Measurements from ENCODE around the gene TPP1. TPM values are rescaled to one million over a fixed set of nuclear protein-coding genes. Genes with fewer than 3 reads are reported as not detected.
A peak's percentile ranks its signal among the peaks of the same experiment; 100 is the strongest.

Gene TPP1
- total and polyA plus RNA-seq, 8 donors = 60.3 to 264 (median 70.0) TPM

DNA sequence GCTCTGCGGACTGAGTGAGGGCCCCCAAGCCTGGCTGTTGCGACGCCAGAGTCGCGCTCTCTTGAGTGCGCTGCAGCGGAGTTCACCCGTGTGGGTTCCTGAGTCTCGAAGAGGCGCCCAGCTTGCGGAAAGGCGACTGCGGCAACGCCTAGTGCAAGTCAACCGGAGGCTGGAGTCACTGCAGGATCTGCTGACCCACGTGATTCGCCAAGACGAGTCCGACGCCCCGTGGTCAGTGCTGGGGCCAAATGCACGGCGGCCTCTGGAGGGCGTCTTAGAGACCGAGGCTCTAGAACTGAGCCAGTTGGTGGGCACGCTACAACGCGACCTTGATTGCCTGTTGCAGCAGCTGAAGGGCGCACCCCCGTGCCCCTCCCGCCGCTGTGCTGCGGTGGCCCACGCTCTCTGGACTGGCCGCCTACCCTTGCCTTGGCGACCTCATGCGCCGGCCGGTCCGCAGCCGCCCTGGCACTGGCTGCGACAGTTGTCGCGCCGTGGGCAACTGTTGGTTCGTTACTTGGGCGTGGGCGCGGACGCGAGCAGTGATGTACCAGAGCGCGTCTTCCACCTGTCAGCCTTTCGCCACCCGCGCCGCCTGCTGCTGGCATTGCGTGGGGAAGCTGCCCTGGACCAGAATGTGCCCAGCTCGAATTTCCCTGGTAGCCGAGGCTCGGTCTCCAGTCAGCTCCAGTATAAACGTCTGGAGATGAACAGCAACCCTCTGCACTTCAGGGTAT lies 48.4 kb downstream of the TPP1 start:
- Histone ChIP-seq H3K27me3 (peaks cover 0 to 11% of the 10 kb centered on the region in 2 donors), H3K4me3 (no peak overlapping the region), H3K27ac (no peak overlapping the region), H3K36me3 (no peaks in the 10 kb centered on the region), H3K4me1 (no peaks in the 10 kb centered on the region), H3K9me3 (no peaks in the 10 kb centered on the region)
- ATAC-seq (no peak), DNase-seq (no peak)
- intact Hi-C loops (cut with DNase I) = no loop called here
- TF ChIP-seq CTCF (IDR thresholded peaks at IDR 0.05) = no peak

DNA sequence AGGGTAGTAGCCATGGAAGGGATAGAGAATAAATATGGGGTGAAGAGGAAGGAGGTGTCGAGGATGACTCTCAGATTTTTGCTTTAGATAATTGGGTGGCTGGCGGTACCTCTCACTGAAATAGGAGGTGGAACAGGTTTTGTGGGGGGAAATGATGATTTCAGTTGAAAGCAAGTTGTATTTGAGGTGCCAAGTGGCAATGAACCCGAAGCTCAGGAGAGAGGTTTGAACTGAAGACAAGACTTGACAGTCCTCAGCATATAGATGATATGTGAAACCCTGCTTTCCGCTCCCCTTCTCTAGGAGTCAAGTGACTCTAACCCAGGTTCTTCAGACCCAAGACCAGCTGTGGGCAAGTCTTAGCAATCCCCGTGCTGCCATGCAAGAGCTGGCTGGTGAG lies 49.5 kb downstream of the TPP1 start:
- Histone ChIP-seq H3K27ac (no peak overlapping the region), H3K9me3 (no peaks in the 10 kb centered on the region), H3K4me1 (no peaks in the 10 kb centered on the region), H3K27me3 (peaks cover 0 to 11% of the 10 kb centered on the region in 2 donors), H3K4me3 (no peak overlapping the region), H3K36me3 (no peaks in the 10 kb centered on the region)
- intact Hi-C loops (cut with DNase I) = no loop called here
- ATAC-seq (no peak), DNase-seq (no peak)
- TF ChIP-seq CTCF (IDR thresholded peaks at IDR 0.05) = no peak

- no peaks in the 10 kb centered on the region for H3K9me3 ChIP-seq
- H3K4me3 ChIP-seq = no peak overlapping the region
- ATAC-seq (peak; percentile 25), DNase-seq (peak in 3 of 4 donors; percentile 38 to 82 (median 56))
- TF ChIP-seq CTCF (IDR thresholded peaks at IDR 0.05) = no peak
- H3K36me3 ChIP-seq = peaks cover 0 to 4% of the 10 kb centered on the region in 2 donors
- H3K27me3 ChIP-seq = peaks cover 0 to 11% of the 10 kb centered on the region in 2 donors
- no peak overlapping the region for H3K27ac ChIP-seq
- H3K4me1 ChIP-seq = no peaks in the 10 kb centered on the region
- intact Hi-C loops (cut with DNase I) = no loop called here
These were observed 50.9 kb downstream of the TPP1 start for GRCh38 chr11:6568191-6568918.

DNA sequence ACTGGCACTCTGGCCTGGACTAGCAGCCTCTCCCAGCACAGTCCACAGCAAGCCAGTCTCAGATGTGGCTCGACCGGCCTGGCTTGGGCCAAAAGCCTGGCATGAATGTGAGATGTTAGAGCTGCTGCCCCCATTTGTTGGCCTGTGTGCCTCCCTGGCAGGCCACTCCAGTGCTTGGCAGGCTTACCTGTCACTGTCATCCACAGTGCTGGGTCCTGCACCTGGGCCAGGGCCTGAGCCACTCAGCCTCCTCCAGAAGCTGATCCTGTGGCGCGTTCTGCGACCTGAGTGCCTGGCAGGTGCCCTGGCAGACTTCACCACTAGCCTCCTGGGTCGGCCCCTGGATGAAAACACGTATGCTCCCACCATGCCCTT lies 51.9 kb downstream of the TPP1 start:
- no peaks in the 10 kb centered on the region for H3K4me1 ChIP-seq
- intact Hi-C loops (cut with DNase I) = no loop called here
- no peak for TF ChIP-seq CTCF (IDR thresholded peaks at IDR 0.05)
- ATAC-seq = no peak
- DNase-seq = no peak
- H3K27ac ChIP-seq = no peak overlapping the region
- H3K36me3 ChIP-seq = peaks cover 0 to 5% of the 10 kb centered on the region in 2 donors
- H3K27me3 ChIP-seq = peaks cover 0 to 11% of the 10 kb centered on the region in 2 donors
- no peaks in the 10 kb centered on the region for H3K9me3 ChIP-seq
- no peak overlapping the region for H3K4me3 ChIP-seq

- ATAC-seq (no peak), DNase-seq (no peak)
- no peak overlapping the region for H3K27ac ChIP-seq
- peaks cover 0 to 5% of the 10 kb centered on the region in 2 donors for H3K36me3 ChIP-seq
- peaks cover 0 to 11% of the 10 kb centered on the region in 2 donors for H3K27me3 ChIP-seq
- no peak overlapping the region for H3K4me3 ChIP-seq
- no peaks in the 10 kb centered on the region for H3K9me3 ChIP-seq
- TF ChIP-seq CTCF (IDR thresholded peaks at IDR 0.05) = no peak
- H3K4me1 ChIP-seq = no peaks in the 10 kb centered on the region
- intact Hi-C loops (cut with DNase I) = no loop called here
These were observed 52.4 kb downstream of the TPP1 start for GRCh38 chr11:6566704-6567370.

All from left lung (tissue), 10 donors.